RPMI8226 (cell line): ENCODE data around the gene NECAB3.

ENCODE experiments used
- DNase-seq: peaks from one replicate; pipeline ENCODE4 v3.0.0-alpha.2; 2015

NECAB3 gene

DNA sequence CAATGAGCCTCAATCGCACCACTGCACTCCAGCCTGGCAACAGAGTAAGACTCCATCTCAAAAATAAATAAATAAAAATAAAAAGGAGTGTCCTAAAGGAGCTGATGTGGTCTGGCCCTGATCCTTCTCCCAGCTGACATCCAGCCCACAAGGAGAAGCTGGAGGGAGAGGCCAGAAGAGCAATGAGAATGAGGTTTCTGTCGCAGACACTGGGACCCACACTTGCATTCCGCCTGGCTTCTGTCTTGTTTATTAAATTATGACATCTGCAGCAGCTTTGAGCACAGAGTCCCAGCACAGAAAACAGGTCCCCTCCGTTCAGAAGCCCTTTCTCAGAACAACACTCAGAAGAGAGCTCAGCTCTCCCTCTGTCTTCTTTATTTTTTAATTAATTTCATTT is 22.2 kb upstream of the NECAB3 start:
- no peak for DNase-seq

GRCh38 chr20:33694639-33695012 is 20.4 kb upstream of the NECAB3 start:
- no peak for DNase-seq

DNA sequence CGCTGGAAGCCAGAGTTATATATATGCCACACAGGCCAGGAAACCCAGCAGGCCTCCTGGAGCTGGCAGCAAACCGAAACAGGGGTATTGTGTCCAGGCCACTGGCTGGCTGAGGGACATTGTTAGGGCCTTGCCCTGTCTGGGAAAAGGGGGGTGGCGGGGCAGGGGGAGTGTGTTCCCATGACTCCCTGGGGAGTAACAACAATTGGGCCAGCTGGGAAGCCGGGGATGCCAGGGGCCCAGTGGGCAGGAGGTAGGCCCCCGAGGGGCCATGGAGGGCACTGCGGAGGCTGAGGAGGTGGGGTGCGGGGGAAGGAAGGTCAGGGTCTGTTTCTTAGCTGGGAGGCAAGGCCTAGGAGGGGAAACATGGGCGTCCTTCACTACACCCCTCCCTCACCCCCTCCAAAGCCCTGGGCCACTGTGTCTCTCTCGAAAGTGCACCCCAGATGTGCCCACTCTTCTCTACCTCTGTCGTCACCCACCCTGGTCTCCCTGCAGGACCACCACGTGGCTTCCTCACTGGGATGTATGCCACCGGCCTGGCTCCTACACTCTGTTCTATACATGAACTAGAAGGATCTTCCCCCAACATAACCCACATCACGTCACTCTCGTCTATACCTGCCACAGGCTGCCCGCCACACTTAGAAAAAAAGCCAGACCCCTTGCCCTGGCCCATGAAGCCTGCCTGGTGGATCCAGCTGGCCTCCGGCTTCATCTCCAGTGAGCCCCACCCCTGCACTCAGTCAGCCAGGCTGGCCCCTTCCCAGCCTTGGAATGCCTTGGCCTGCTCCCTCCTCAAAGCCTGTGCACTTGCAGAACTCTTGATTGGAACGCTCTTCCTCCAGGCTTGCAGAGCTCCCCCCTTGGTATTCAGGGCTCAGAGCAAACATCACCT is 19.8 kb upstream of the NECAB3 start:
- no peak for DNase-seq

- no peak for DNase-seq
Measured at GRCh38 chr20:33693289-33693688, 19.1 kb upstream of the NECAB3 start.

GRCh38 chr20:33689973-33690372 is 15.7 kb upstream of the NECAB3 start:
- DNase-seq = no peak

DNA sequence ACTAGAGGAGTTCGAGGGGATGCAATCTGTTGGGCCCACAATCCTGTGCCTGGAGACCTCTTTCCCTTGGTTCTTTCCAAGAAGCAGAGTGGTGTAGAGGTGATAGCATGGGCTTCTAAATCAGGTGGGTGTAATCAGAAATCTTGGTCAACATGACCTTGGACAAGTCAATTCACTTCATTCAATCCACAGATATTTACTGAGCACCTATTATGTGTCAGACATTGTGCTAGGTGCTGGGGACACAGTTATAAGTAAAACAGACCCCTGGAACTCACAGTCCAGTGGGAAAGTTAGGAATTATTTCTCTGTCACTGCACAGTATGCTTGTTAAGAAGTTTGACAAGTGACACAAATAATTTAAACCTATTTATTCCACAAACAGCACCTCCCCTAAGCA is 15.3 kb upstream of the NECAB3 start:
- no peak for DNase-seq

DNA sequence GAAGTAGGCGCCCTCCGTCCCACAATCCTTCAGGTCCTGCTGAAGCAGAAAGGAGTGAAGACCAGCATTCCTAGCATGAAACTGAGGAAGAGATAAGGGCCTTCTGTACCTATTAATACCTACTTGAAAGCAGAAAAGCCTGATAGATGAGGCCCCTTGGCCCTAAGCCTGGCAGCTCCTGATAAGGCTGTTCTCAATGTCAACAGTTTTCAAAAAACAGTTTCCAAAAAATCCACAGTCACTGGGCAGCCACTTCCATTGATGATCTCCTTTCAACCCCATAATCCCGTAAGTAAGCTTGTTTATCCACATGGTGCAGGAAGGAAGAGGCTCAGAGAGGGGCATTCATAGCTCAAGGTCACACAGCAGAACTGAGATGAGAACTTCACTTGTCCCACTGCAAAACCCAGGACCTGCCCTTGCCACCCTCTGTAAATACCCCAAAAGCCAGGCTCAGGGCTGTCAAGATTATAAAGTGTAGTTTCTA is 14.8 kb upstream of the NECAB3 start:
- no peak for DNase-seq

GRCh38 chr20:33687993-33688937 is 14.0 kb upstream of the NECAB3 start:
- DNase-seq = no peak

- DNase-seq = peak; percentile 69
Measured at GRCh38 chr20:33687370-33687915, 13.2 kb upstream of the NECAB3 start.

- no peak for DNase-seq
Measured at GRCh38 chr20:33686984-33687366, 12.7 kb upstream of the NECAB3 start.

DNA sequence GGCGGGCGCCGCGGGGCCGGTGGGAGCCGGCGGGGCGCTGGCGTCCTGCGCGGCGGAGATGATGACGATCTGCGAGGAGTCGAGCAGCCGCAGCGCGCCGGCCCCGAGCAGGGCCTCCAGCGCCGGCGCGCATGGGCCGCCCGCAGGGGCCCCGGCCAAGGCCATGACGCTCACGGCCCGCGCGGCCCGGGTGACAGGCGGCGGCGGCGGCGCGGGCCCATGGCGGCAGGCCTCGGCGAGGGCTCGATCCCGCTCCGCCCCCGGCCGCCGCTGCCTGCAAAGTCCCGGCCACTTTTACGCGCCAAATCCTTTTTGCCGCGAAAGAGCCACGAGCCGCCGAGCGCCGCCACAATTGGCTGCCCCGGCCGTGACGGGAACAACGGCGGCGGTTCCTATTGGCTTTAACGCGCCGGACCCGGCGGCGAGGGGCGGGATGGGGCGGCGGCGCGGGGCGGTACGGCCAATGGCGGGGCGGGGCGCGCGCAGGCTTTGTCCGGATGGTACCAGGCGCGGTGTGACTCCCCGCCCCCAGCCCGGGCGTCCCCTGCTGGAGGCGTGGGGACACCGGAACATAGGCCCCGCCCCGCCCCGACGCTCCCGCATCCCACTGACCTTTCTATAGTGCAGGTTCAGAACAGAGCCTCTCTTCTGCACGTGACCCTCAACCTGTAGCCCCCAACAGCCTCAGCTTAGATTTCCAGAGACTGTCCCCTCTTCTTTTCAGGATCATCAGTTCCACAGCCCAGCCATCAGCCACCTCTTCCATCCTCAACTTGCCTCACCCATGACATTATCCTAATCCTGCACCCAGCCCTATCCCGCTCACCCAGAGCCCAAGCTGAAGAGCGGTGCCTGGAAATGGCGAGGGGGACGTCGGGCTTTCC is 12.1 kb upstream of the NECAB3 start, which contains the start of gene E2F1:
TSS of gene E2F1 (minus strand) at position 286 of the 884 bp plus-strand sequence. CDS start at position 165, 121 bp downstream.
- peak; percentile 98 for DNase-seq

GRCh38 chr20:33685328-33686099 is 11.3 kb upstream of the NECAB3 start:
- DNase-seq = peak; percentile 86

GRCh38 chr20:33684533-33685327 is 10.5 kb upstream of the NECAB3 start:
- DNase-seq = peak; percentile 84

DNA sequence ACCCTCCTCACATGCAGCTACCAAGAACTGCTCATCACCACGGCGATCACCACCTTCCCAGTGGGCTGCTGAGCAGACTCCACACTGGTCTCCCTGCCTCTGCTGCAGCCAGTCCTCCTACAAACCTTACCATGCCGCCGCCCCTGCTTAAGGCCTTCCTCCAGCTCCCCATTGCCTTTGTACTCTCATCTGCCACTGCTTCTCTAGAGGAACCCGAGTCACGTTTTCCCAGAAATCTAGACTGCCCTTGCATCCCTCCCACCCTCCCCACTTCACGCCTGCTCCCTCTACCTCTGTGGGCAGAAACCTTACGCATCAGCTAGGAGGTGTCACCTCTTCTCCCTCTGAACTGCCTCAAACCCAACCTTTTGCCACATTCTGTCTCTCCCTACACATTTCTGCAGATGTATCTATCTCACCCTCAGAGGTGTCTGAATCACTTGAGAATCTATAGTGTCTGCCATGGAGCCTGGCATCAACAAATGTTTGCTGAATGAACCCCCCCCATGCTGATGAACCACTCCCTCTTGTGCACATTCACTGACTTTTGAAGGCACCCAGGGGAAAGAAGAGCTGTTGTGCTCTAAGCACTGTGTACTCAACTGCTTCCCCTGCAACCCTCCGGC is 7.6 kb upstream of the NECAB3 start:
- DNase-seq = no peak

DNA sequence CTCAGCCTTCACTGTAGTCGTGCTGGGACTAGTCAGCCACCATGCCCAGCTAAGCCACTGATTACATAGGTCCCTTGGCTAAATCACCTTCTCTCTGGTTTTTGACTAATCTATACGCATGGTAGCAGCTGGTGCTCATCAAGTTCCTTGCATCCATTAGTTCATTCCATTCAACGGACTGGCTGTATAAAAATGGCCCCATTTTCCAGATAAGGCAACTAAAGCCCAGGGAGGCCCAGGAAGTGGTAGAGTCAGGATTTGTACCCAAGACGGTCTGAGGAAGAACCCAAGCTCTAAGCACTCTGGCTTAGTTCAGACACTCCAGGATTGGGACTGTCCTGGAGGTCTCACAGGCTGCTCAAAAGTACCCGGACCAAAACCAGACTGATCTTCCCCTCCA is 7.1 kb upstream of the NECAB3 start:
- no peak for DNase-seq

DNA sequence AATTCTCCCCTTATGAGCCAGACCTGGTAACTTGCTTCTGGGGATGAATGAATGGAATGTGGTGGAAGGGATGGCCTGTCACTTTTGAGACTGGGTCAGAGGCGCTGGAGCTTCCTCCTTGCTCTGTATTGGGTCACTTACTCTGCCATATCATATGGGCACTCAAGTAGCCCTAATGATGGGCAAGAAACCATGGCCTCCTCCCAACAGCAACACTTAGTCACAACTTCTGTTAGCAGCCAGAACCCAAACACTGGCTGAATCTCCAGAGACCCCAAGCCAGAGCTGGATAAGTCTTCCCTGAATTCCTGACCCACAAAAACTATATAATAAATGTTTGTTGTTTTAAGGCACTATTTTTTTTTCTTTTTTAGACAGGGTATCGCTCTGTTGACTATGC is 6.5 kb upstream of the NECAB3 start:
- DNase-seq = no peak

DNA sequence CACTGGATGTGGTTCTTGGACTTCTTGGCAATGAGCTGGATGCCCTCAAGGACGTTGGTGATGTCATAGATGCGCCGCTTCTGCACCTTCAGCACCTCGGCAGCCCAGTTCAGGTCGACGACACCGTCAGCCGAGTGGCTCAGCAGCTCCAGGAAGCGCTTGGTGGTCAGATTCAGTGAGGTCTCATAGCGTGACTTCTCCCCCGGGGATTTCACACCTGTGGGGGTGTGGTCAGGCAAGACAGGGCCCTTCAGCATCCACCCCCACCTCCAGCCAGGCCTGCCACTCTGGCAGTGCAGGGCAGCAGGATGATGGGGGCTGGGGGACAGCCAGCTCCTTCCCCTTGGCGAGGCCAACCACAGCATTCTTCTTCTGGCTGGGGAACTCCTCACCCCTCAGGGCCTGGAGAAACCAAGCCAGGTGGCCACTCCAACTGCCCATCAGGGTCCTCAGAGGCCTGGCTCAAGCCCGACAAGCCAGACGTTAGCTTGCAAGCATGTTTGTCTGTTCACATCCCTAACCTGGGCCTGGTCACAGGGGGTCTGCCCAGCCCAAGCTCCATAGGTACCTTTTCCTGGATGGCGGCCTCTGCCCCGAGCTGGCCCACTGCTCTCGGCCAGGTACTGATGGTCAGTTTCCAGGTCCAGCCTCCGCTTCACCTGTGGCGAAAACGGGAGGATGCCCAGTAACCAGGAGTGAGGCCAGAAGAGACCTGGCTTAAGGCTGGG is 5.7 kb upstream of the NECAB3 start:
- DNase-seq = no peak

DNA sequence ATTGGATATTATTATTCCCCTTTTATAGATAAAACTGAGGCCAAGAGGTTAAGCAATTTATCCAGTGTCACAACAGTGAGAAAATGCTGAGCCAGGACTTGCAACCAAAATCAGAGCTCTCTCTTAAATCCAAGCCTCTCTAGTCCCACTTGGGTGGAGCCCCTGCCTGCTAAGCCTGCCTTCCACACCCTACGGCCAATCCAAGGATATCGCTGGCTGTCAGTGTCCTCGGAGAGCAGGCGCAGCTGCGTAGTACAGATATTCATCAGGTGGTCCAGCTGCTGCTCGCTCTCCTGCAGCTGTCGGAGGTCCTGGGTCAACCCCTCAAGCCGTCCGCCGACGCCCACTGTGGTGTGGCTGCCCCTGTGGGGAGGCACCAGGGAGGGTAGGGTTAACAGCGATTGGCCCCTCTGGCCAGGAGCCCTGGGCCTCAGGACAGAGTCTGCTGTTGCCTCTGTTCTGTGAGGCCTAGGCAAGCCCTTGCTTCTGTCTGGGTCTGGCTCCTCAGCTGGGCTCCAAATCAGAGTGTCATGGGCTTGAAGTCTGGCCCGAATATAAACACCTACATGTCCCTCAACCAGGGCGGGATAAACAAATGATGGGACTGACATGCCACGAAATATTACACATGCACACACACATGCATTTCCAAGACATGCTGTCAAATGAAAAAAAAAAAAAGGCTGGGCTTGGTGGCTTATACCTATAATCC is 3.9 kb upstream of the NECAB3 start:
- no peak for DNase-seq
